ENCODE data around the gene CLSTN2. TPM values are rescaled to one million over a fixed set of nuclear protein-coding genes. Genes with fewer than 3 reads are reported as not detected.

Gene CLSTN2
- total and polyA plus RNA-seq, 2 of the 8 experiments (the other 6 are each of a cell fraction or from before 2014, with no cell fraction given) = 0.39 to 0.52 TPM

- TF ChIP-seq RAD21 (IDR thresholded peaks at IDR 0.05 in 1 of 2, conservative IDR thresholded peaks at IDR 0.05 in 1 of 2; ENCODE audit: low read depth in 2 of 2, low read length in 2 of 2) = no peak
These were observed 132.5 kb downstream of the CLSTN2 start (continued) for GRCh38 chr3:140067487-140067886.

Data from H1 (cell line).